ENCODE data around the gene PTPRM.

Gene PTPRM

GRCh38 chr18:8162802-8163201 is 595.7 kb downstream of the PTPRM start:
- Histone ChIP-seq H3K4me1 (ENCODE audit: control insufficient read depth in 2 of 2, insufficient read depth in 2 of 2, low read length in 2 of 2) (no peaks in the 10 kb centered on the region), H3K9me3 (ENCODE audit: control insufficient read depth in 2 of 2, low read length in 2 of 2) (peaks cover 0 to 2% of the 10 kb centered on the region in 2 donors), H3K27ac (ENCODE audit: low read depth in 2 of 2, low read length in 2 of 2) (no peak overlapping the region), H3K4me3 (ENCODE audit: low read length in 2 of 2) (no peak overlapping the region), H3K9ac (ENCODE audit: low read depth in 1 of 2, low read length in 2 of 2) (no peak overlapping the region), H3K36me3 (ENCODE audit: control insufficient read depth in 2 of 2, insufficient read depth in 2 of 2, low read length in 2 of 2) (no peaks in the 10 kb centered on the region), H3K27me3 (ENCODE audit: control insufficient read depth in 2 of 2, insufficient read depth in 2 of 2, low read length in 2 of 2) (no peaks in the 10 kb centered on the region)

- Histone ChIP-seq H3K27ac (ENCODE audit: low read depth in 2 of 2, low read length in 2 of 2) (no peak overlapping the region), H3K27me3 (ENCODE audit: control insufficient read depth in 2 of 2, insufficient read depth in 2 of 2, low read length in 2 of 2) (no peaks in the 10 kb centered on the region), H3K4me3 (ENCODE audit: low read length in 2 of 2) (no peak overlapping the region), H3K4me1 (ENCODE audit: control insufficient read depth in 2 of 2, insufficient read depth in 2 of 2, low read length in 2 of 2) (no peaks in the 10 kb centered on the region), H3K9ac (ENCODE audit: low read depth in 1 of 2, low read length in 2 of 2) (no peak overlapping the region), H3K9me3 (ENCODE audit: control insufficient read depth in 2 of 2, low read length in 2 of 2) (peaks cover 0 to 2% of the 10 kb centered on the region in 2 donors), H3K36me3 (ENCODE audit: control insufficient read depth in 2 of 2, insufficient read depth in 2 of 2, low read length in 2 of 2) (no peaks in the 10 kb centered on the region)
Measured at GRCh38 chr18:8163286-8163959, 596.3 kb downstream of the PTPRM start.

- Histone ChIP-seq H3K9ac (ENCODE audit: low read depth in 1 of 2, low read length in 2 of 2) (no peak overlapping the region), H3K27me3 (ENCODE audit: control insufficient read depth in 2 of 2, insufficient read depth in 2 of 2, low read length in 2 of 2) (no peaks in the 10 kb centered on the region), H3K4me3 (ENCODE audit: low read length in 2 of 2) (no peak overlapping the region), H3K36me3 (ENCODE audit: control insufficient read depth in 2 of 2, insufficient read depth in 2 of 2, low read length in 2 of 2) (no peaks in the 10 kb centered on the region), H3K4me1 (ENCODE audit: control insufficient read depth in 2 of 2, insufficient read depth in 2 of 2, low read length in 2 of 2) (no peaks in the 10 kb centered on the region), H3K9me3 (ENCODE audit: control insufficient read depth in 2 of 2, low read length in 2 of 2) (peaks cover 0 to 2% of the 10 kb centered on the region in 2 donors), H3K27ac (ENCODE audit: low read depth in 2 of 2, low read length in 2 of 2) (no peak overlapping the region)
Measured at GRCh38 chr18:8165095-8165494, 598.0 kb downstream of the PTPRM start.

- Histone ChIP-seq H3K4me1 (ENCODE audit: control insufficient read depth in 2 of 2, insufficient read depth in 2 of 2, low read length in 2 of 2) (no peaks in the 10 kb centered on the region), H3K4me3 (ENCODE audit: low read length in 2 of 2) (no peak overlapping the region), H3K36me3 (ENCODE audit: control insufficient read depth in 2 of 2, insufficient read depth in 2 of 2, low read length in 2 of 2) (no peaks in the 10 kb centered on the region), H3K27ac (ENCODE audit: low read depth in 2 of 2, low read length in 2 of 2) (no peak overlapping the region), H3K9me3 (ENCODE audit: control insufficient read depth in 2 of 2, low read length in 2 of 2) (peaks cover 0 to 2% of the 10 kb centered on the region in 2 donors), H3K9ac (ENCODE audit: low read depth in 1 of 2, low read length in 2 of 2) (no peak overlapping the region), H3K27me3 (ENCODE audit: control insufficient read depth in 2 of 2, insufficient read depth in 2 of 2, low read length in 2 of 2) (no peaks in the 10 kb centered on the region)
Measured at GRCh38 chr18:8167026-8167425, 599.9 kb downstream of the PTPRM start.

DNA sequence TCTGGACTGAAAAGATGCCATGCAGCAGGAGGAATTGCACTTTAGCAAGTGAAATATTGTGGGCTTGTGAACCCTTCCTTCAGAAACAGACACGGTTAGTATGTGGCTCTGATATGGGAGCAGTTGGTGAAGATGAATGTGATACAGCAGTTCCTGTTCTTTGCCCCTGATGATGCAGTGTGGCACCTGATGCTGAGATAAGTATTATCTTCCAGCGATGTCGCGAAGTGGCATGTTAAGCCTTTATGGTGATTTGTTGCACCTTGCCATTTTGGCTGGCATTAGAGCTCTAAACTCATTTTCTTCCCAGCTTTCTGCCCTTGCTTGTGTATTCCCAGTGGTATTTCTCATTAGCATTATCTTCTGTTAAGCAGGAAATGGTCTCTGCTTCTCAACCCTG is 600.6 kb downstream of the PTPRM start:
- no peaks in the 10 kb centered on the region for H3K27me3 ChIP-seq (ENCODE audit: control insufficient read depth in 2 of 2, insufficient read depth in 2 of 2, low read length in 2 of 2)
- peaks cover 0 to 2% of the 10 kb centered on the region in 2 donors for H3K9me3 ChIP-seq (ENCODE audit: control insufficient read depth in 2 of 2, low read length in 2 of 2)

GRCh38 chr18:8169722-8170121 is 602.6 kb downstream of the PTPRM start:
- Histone ChIP-seq H3K27ac (ENCODE audit: low read depth in 2 of 2, low read length in 2 of 2) (no peak overlapping the region), H3K36me3 (ENCODE audit: control insufficient read depth in 2 of 2, insufficient read depth in 2 of 2, low read length in 2 of 2) (no peaks in the 10 kb centered on the region), H3K9ac (ENCODE audit: low read depth in 1 of 2, low read length in 2 of 2) (no peak overlapping the region), H3K4me3 (ENCODE audit: low read length in 2 of 2) (no peak overlapping the region), H3K9me3 (ENCODE audit: control insufficient read depth in 2 of 2, low read length in 2 of 2) (no peaks in the 10 kb centered on the region), H3K4me1 (ENCODE audit: control insufficient read depth in 2 of 2, insufficient read depth in 2 of 2, low read length in 2 of 2) (no peaks in the 10 kb centered on the region), H3K27me3 (ENCODE audit: control insufficient read depth in 2 of 2, insufficient read depth in 2 of 2, low read length in 2 of 2) (no peaks in the 10 kb centered on the region)

More for the DNA sequence above, 600.6 kb downstream of the PTPRM start:
- Histone ChIP-seq H3K27ac (ENCODE audit: low read depth in 2 of 2, low read length in 2 of 2) (no peak overlapping the region), H3K4me1 (ENCODE audit: control insufficient read depth in 2 of 2, insufficient read depth in 2 of 2, low read length in 2 of 2) (no peaks in the 10 kb centered on the region), H3K36me3 (ENCODE audit: control insufficient read depth in 2 of 2, insufficient read depth in 2 of 2, low read length in 2 of 2) (no peaks in the 10 kb centered on the region), H3K9ac (ENCODE audit: low read depth in 1 of 2, low read length in 2 of 2) (no peak overlapping the region), H3K4me3 (ENCODE audit: low read length in 2 of 2) (no peak overlapping the region)

DNA sequence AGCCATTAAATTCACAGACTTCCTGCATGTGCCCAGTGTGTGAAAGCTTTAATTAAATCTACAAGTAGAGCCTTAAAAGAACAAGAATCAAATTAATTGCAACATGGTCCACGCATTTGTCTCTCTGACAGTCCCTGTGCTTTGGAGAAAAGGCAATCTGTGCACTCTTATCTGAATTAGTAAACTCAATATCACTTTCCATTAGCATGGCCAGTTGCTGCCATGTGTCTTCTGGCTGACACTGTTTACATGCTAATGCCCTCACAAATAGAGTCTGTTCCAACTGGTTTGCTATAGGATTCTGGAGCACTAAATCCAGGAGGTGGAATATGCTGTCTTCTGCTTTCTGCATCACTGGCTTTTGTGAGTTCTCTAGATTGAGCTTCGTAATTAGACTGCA is 607.7 kb downstream of the PTPRM start:
- no peak overlapping the region for H3K9ac ChIP-seq (ENCODE audit: low read depth in 1 of 2, low read length in 2 of 2)
- no peaks in the 10 kb centered on the region for H3K9me3 ChIP-seq (ENCODE audit: control insufficient read depth in 2 of 2, low read length in 2 of 2)
- no peak overlapping the region for H3K27ac ChIP-seq (ENCODE audit: low read depth in 2 of 2, low read length in 2 of 2)
- H3K4me1 ChIP-seq (ENCODE audit: control insufficient read depth in 2 of 2, insufficient read depth in 2 of 2, low read length in 2 of 2), result no peaks in the 10 kb centered on the region
- no peaks in the 10 kb centered on the region for H3K27me3 ChIP-seq (ENCODE audit: control insufficient read depth in 2 of 2, insufficient read depth in 2 of 2, low read length in 2 of 2)
- H3K36me3 ChIP-seq (ENCODE audit: control insufficient read depth in 2 of 2, insufficient read depth in 2 of 2, low read length in 2 of 2), result no peaks in the 10 kb centered on the region
- H3K4me3 ChIP-seq (ENCODE audit: low read length in 2 of 2), result no peak overlapping the region

DNA sequence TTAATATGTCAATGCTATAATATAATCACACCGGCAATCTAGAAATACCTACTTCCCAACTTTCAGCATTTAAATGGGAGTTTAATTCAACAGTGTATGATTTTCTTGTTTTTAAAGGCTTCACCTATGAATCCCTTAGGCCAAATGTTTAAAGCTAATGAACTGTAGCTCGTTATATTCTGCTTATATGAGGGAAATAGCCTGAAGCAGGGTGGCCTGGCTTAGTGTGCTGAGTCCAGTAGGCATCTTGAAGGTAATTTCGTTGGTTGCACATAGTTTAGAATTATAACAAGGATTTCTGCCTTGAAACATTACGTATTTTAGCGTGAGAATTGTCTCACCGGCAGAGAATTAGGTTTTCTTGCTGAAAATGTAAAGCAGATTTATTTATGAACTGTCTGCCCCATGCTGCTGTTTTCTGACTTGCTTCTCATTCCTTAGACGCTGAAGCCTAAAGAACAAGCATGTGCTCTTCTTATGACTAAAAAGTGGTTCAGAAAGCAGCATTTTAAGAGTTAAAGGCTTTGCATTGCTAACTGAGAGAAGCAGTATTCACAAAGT is 608.5 kb downstream of the PTPRM start:
- no peaks in the 10 kb centered on the region for H3K4me1 ChIP-seq (ENCODE audit: control insufficient read depth in 2 of 2, insufficient read depth in 2 of 2, low read length in 2 of 2)
- H3K27ac ChIP-seq (ENCODE audit: low read depth in 2 of 2, low read length in 2 of 2), result no peak overlapping the region

GRCh38 chr18:8176109-8176508 is 609.0 kb downstream of the PTPRM start:
- H3K27ac ChIP-seq (ENCODE audit: low read depth in 2 of 2, low read length in 2 of 2), result no peak overlapping the region
- H3K9me3 ChIP-seq (ENCODE audit: control insufficient read depth in 2 of 2, low read length in 2 of 2), result no peaks in the 10 kb centered on the region
- no peaks in the 10 kb centered on the region for H3K4me1 ChIP-seq (ENCODE audit: control insufficient read depth in 2 of 2, insufficient read depth in 2 of 2, low read length in 2 of 2)
- H3K36me3 ChIP-seq (ENCODE audit: control insufficient read depth in 2 of 2, insufficient read depth in 2 of 2, low read length in 2 of 2), result no peaks in the 10 kb centered on the region
- no peaks in the 10 kb centered on the region for H3K27me3 ChIP-seq (ENCODE audit: control insufficient read depth in 2 of 2, insufficient read depth in 2 of 2, low read length in 2 of 2)
- H3K4me3 ChIP-seq (ENCODE audit: low read length in 2 of 2), result no peak overlapping the region
- no peak overlapping the region for H3K9ac ChIP-seq (ENCODE audit: low read depth in 1 of 2, low read length in 2 of 2)

More for the DNA sequence above, 608.5 kb downstream of the PTPRM start:
- H3K9ac ChIP-seq (ENCODE audit: low read depth in 1 of 2, low read length in 2 of 2), result no peak overlapping the region
- H3K36me3 ChIP-seq (ENCODE audit: control insufficient read depth in 2 of 2, insufficient read depth in 2 of 2, low read length in 2 of 2), result no peaks in the 10 kb centered on the region
- H3K4me3 ChIP-seq (ENCODE audit: low read length in 2 of 2), result no peak overlapping the region
- no peaks in the 10 kb centered on the region for H3K9me3 ChIP-seq (ENCODE audit: control insufficient read depth in 2 of 2, low read length in 2 of 2)
- H3K27me3 ChIP-seq (ENCODE audit: control insufficient read depth in 2 of 2, insufficient read depth in 2 of 2, low read length in 2 of 2), result no peaks in the 10 kb centered on the region

DNA sequence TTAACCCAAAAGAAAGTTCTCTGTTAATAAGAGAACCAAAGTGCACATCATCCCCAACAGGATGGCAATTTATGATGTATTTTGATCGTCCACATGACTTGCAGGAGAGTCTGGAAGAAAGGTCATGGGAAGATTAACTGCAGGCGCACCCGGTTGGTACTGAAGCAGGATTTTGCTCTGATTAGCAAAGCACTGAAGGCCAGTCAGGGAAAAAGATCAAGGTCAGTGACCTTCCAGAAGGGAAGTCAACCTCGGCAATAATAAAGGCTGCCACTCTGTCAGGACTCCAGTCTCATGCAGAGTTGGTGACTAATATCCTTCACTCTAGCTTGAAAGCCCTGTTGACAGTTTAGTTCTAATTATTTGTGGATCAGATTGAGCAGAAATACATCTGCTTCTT is 609.4 kb downstream of the PTPRM start:
- Histone ChIP-seq H3K4me3 (ENCODE audit: low read length in 2 of 2) (no peak overlapping the region), H3K27me3 (ENCODE audit: control insufficient read depth in 2 of 2, insufficient read depth in 2 of 2, low read length in 2 of 2) (no peaks in the 10 kb centered on the region), H3K36me3 (ENCODE audit: control insufficient read depth in 2 of 2, insufficient read depth in 2 of 2, low read length in 2 of 2) (no peaks in the 10 kb centered on the region), H3K9ac (ENCODE audit: low read depth in 1 of 2, low read length in 2 of 2) (no peak overlapping the region), H3K27ac (ENCODE audit: low read depth in 2 of 2, low read length in 2 of 2) (no peak overlapping the region), H3K9me3 (ENCODE audit: control insufficient read depth in 2 of 2, low read length in 2 of 2) (no peaks in the 10 kb centered on the region), H3K4me1 (ENCODE audit: control insufficient read depth in 2 of 2, insufficient read depth in 2 of 2, low read length in 2 of 2) (no peaks in the 10 kb centered on the region)
